ENCODE measurements around the gene SHISA9.
"Not testable (repeated sequence)": the region's sequence is repeated elsewhere in the genome, so short reads cannot be mapped to it uniquely, and the experiment has no call there.

Gene SHISA9

GRCh38 chr16:12901597-12902461 lies at the start of gene SHISA9:
Gene SHISA9 (plus strand): TSS chr16:12901598.
- no peak within 1 kb of the TSS for H3K4me3 ChIP-seq (ENCODE audit: low read depth, low read length)
- TF ChIP-seq CTCF (conservative IDR thresholded peaks at IDR 0.05; ENCODE audit: low read depth, low read length): no peak
- DNase-seq (ENCODE audit: low read depth): peak; percentile 2

GRCh38 chr16:12853972-12854371 lies 47.4 kb upstream of the SHISA9 start:
- DNase-seq (ENCODE audit: low read depth): no peak
- TF ChIP-seq CTCF (conservative IDR thresholded peaks at IDR 0.05; ENCODE audit: low read depth, low read length): no peak
- H3K4me3 ChIP-seq (ENCODE audit: low read depth, low read length): no peak overlapping the region

DNA sequence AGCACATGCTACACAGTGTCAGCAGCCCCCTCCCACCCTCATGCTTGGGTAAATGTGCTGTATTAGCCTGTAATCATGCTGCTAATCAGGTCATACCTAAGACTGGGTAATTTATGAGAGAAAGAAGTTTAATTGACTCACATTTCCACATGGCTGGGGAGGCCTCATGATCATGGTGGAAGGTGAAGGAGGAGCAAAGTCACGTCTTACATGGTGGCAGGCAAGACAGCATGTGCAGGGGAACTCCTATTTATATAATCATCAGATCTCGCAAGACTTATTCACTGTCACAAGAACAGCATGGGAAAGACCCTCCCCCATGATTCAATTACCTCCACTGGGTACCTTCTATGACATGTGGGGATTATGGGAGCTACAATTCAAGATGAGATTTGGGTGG lies 44.0 kb upstream of the SHISA9 start:
- H3K4me3 ChIP-seq (ENCODE audit: low read depth, low read length); DNase-seq (ENCODE audit: low read depth): not testable (repeated sequence)

GRCh38 chr16:12862327-12862726 lies 39.1 kb upstream of the SHISA9 start:
- H3K4me3 ChIP-seq (ENCODE audit: low read depth, low read length): no peak overlapping the region
- TF ChIP-seq CTCF (conservative IDR thresholded peaks at IDR 0.05; ENCODE audit: low read depth, low read length): no peak
- no peak for DNase-seq (ENCODE audit: low read depth)

DNA sequence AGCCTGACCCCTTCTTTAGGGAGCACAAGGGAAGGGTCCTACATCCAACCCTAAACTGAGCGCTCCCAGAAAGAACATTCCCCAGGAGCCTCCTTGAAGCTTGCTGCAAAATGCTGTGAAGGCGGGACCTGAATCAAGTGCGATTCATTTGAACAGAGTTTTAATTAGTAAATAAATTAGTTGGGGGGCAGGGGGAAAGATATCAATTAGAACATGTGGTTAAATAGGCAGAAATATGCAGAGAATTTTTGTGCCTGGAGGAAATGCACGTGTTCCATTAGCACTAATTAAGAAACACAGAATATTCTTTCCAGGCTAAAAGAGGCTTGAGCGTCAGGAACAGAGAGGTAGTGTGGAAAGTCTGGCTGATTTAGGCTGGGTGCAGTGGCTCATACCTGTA lies 38.5 kb upstream of the SHISA9 start:
- no peak for DNase-seq (ENCODE audit: low read depth)
- no peak for TF ChIP-seq CTCF (conservative IDR thresholded peaks at IDR 0.05; ENCODE audit: low read depth, low read length)

GRCh38 chr16:12866981-12867551 lies 34.3 kb upstream of the SHISA9 start:
- no peak for TF ChIP-seq CTCF (conservative IDR thresholded peaks at IDR 0.05; ENCODE audit: low read depth, low read length)
- H3K4me3 ChIP-seq (ENCODE audit: low read depth, low read length): no peak overlapping the region
- DNase-seq (ENCODE audit: low read depth): no peak

More for the DNA sequence above, 38.5 kb upstream of the SHISA9 start:
- no peak overlapping the region for H3K4me3 ChIP-seq (ENCODE audit: low read depth, low read length)

DNA sequence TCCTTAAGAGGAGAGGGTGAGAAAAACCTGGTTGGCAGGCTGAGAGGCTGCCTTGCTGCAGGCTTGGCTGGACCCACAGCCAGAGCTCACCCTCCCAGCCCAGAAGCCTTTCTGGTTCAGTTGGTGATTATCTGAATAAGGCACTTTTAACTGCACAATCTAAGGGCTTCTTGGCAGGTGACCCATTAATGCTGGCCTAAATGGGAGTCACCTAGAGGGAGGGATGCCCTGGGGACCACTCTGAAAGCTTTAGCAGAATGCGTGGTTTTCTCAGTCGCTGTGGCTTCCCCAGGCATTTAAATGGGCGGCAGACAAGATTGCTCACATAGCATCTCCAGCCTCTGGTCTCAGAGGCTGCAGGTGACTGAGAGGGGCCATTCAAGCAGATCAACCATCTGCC lies 33.2 kb upstream of the SHISA9 start:
- H3K4me3 ChIP-seq (ENCODE audit: low read depth, low read length): no peak overlapping the region
- TF ChIP-seq CTCF (conservative IDR thresholded peaks at IDR 0.05; ENCODE audit: low read depth, low read length): no peak
- DNase-seq (ENCODE audit: low read depth): no peak

Measured in choroid plexus epithelial cell (primary cell).